HEK293 (cell line): ENCODE data around the gene KDM4D.
A peak's percentile ranks its signal among the peaks of the same experiment; 100 is the strongest.
"Not testable (repeated sequence)": the region's sequence is repeated elsewhere in the genome, so short reads cannot be mapped to it uniquely, and the experiment has no call there.

Source experiments
- CTCF ChIA-PET: fragments of 350-600 bp; formaldehyde crosslinking; extraction: SDS; loops from one replicate; lab custom pipeline; 2021; ENCODE audit warnings: antibody characterized with exemption; lab: Yijun Ruan, JAX
- POLR2A ChIA-PET: fragments of 300-600 bp; formaldehyde crosslinking; extraction: SDS; loops from one replicate; lab custom pipeline; 2020; ENCODE audit warnings: antibody characterized with exemption, inconsistent platforms; lab: Yijun Ruan, JAX
- H3K27ac ChIP-seq: fragments of 200-500 bp; sonication (Bioruptor generic); 2 replicates; pipeline ENCODE4 v1.5.1; 2014; ENCODE audit warnings: low read depth, low read length, control low read depth, inconsistent platforms; ENCODE audit errors: extremely low read depth
- H3K36me3 ChIP-seq, 2 experiments: fragments of 200-500 bp in 1 of 2; sonication (Bioruptor generic) in 1 of 2; 1 replicate in 1 of 2; 2 replicates in 1 of 2; pipeline ENCODE4 v1.5.1; 2014 to 2017; ENCODE audit warnings: inconsistent platforms in 2 of 2, low read length in 2 of 2; ENCODE audit not compliant: control insufficient read depth in 2 of 2, insufficient read depth in 1 of 2
- H3K4me1 ChIP-seq: fragments of 200-500 bp; sonication (Bioruptor generic); 2 replicates; pipeline ENCODE4 v1.5.1; 2014; ENCODE audit warnings: mild to moderate bottlenecking, low read length, inconsistent platforms; ENCODE audit not compliant: control insufficient read depth, insufficient read depth
- H3K4me3 ChIP-seq: 2 replicates; pipeline ENCODE4 v1.5.1; 2011; ENCODE audit warnings: low read depth, mild to moderate bottlenecking, control low read depth, low read length, moderate library complexity
- H3K9me3 ChIP-seq: fragments of 200-500 bp; sonication (Bioruptor generic); 2 replicates; pipeline ENCODE4 v1.5.1; 2014; ENCODE audit warnings: low read depth, low read length, inconsistent platforms; ENCODE audit not compliant: control insufficient read depth, insufficient read depth
- EGR2 ChIP-seq: fragments of 450-650 bp; formaldehyde crosslinking; IDR thresholded peaks from 2 replicates; pipeline ENCODE4 v1.5.1; 2016; ENCODE audit warnings: low read depth, missing biosample characterization, missing genetic modification characterization
- GFI1B ChIP-seq: fragments of 450-650 bp; formaldehyde crosslinking; IDR thresholded peaks from 2 replicates; pipeline ENCODE4 v1.5.1; 2016; ENCODE audit warnings: missing biosample characterization, missing genetic modification characterization
- GLIS2 ChIP-seq: fragments of 450-650 bp; formaldehyde crosslinking; IDR thresholded peaks from 2 replicates; pipeline ENCODE4 v1.5.1; 2016; ENCODE audit warnings: missing biosample characterization, missing genetic modification characterization
- HOXC10 ChIP-seq: sonication (generic); formaldehyde crosslinking; IDR thresholded peaks from 2 replicates; pipeline ENCODE4 v1.8.1; 2023; ENCODE audit warnings: mild to moderate bottlenecking, missing genetic modification reagents
- MYNN ChIP-seq: fragments of 450-650 bp; formaldehyde crosslinking; IDR thresholded peaks from 2 replicates; pipeline ENCODE4 v1.5.1; 2016; ENCODE audit warnings: missing biosample characterization, missing genetic modification characterization, borderline replicate concordance
- PATZ1 ChIP-seq: fragments of 450-650 bp; formaldehyde crosslinking; IDR thresholded peaks from 2 replicates; pipeline ENCODE4 v1.5.1; 2016; ENCODE audit warnings: missing biosample characterization, missing genetic modification characterization
- RBAK ChIP-seq: fragments of 450-650 bp; formaldehyde crosslinking; IDR thresholded peaks from 2 replicates; pipeline ENCODE4 v1.5.1; 2016; ENCODE audit warnings: missing biosample characterization, missing genetic modification characterization
- SP2 ChIP-seq: fragments of 450-650 bp; formaldehyde crosslinking; IDR thresholded peaks from 2 replicates; pipeline ENCODE4 v1.5.1; 2016; ENCODE audit warnings: missing biosample characterization, missing genetic modification characterization
- ZBTB17 ChIP-seq: fragments of 450-650 bp; formaldehyde crosslinking; IDR thresholded peaks from 2 replicates; pipeline ENCODE4 v1.5.1; 2016; ENCODE audit warnings: missing biosample characterization, missing genetic modification characterization
- ZFHX2 ChIP-seq: fragments of 450-650 bp; formaldehyde crosslinking; conservative IDR thresholded peaks from 2 replicates; pipeline ENCODE4 v1.5.1; 2016; ENCODE audit warnings: missing biosample characterization, missing genetic modification characterization
- ZNF202 ChIP-seq: fragments of 450-650 bp; formaldehyde crosslinking; IDR thresholded peaks from 2 replicates; pipeline ENCODE4 v1.5.1; 2016; ENCODE audit warnings: missing biosample characterization, missing genetic modification characterization, borderline replicate concordance
- ZNF292 ChIP-seq: fragments of 450-650 bp; formaldehyde crosslinking; IDR thresholded peaks from 2 replicates; pipeline ENCODE4 v1.5.1; 2016; ENCODE audit warnings: low read depth, missing biosample characterization, missing genetic modification characterization, borderline replicate concordance
- ZNF416 ChIP-seq: fragments of 450-650 bp; formaldehyde crosslinking; IDR thresholded peaks from 2 replicates; pipeline ENCODE4 v1.5.1; 2016; ENCODE audit warnings: missing biosample characterization, missing genetic modification characterization
- ZNF549 ChIP-seq: fragments of 450-650 bp; IDR thresholded peaks from 2 replicates; pipeline ENCODE4 v1.5.1; 2018; ENCODE audit warnings: missing biosample characterization, missing genetic modification characterization, mild to moderate bottlenecking, inconsistent platforms, moderate library complexity
- ZNF610 ChIP-seq: fragments of 450-650 bp; formaldehyde crosslinking; IDR thresholded peaks from 2 replicates; pipeline ENCODE4 v1.5.1; 2016; ENCODE audit warnings: missing biosample characterization, missing genetic modification characterization, borderline replicate concordance
- ZNF623 ChIP-seq: fragments of 450-650 bp; formaldehyde crosslinking; IDR thresholded peaks from 2 replicates; pipeline ENCODE4 v1.5.1; 2016; ENCODE audit warnings: missing biosample characterization, missing genetic modification characterization
- ZNF747 ChIP-seq: fragments of 450-650 bp; formaldehyde crosslinking; IDR thresholded peaks from 2 replicates; pipeline ENCODE4 v1.5.1; 2016; ENCODE audit warnings: missing biosample characterization, missing genetic modification characterization
- ZNF76 ChIP-seq: fragments of 450-650 bp; formaldehyde crosslinking; IDR thresholded peaks from 2 replicates; pipeline ENCODE4; 2016; ENCODE audit warnings: low read depth, missing biosample characterization, missing genetic modification characterization, borderline replicate concordance
- ZNF776 ChIP-seq: fragments of 450-650 bp; formaldehyde crosslinking; IDR thresholded peaks from 2 replicates; pipeline ENCODE4 v1.5.0; 2017; ENCODE audit warnings: missing biosample characterization, missing genetic modification characterization, borderline replicate concordance
- ZNF830 ChIP-seq: fragments of 450-650 bp; IDR thresholded peaks from 2 replicates; pipeline ENCODE4 v1.5.0; 2018; ENCODE audit warnings: missing biosample characterization, missing genetic modification characterization, low read depth, mild to moderate bottlenecking, moderate library complexity
- TF ChIP-seq, protein P1 (sequence below): fragments of 450-650 bp; formaldehyde crosslinking; IDR thresholded peaks from 2 replicates; pipeline ENCODE4 v1.5.1; 2016; ENCODE audit warnings: missing biosample characterization, missing genetic modification characterization
- TF ChIP-seq, protein P2 (sequence below): fragments of 450-650 bp; formaldehyde crosslinking; IDR thresholded peaks from 2 replicates; pipeline ENCODE4 v1.5.1; 2017; ENCODE audit warnings: missing biosample characterization, mild to moderate bottlenecking, missing genetic modification characterization, moderate library complexity

Gene KDM4D

GRCh38 chr11:95014184-95014821, 40.8 kb downstream of the KDM4D start:
- TF ChIP-seq ZNF416 (tag by site-specific recombination) (no peak), HOXC10 (no peak), ZNF623 (tag by site-specific recombination) (no peak), ZNF202 (tag by site-specific recombination) (no peak), ZNF549 (tag by site-specific recombination) (no peak), GLIS2 (tag by site-specific recombination) (no peak), RBAK (tag by site-specific recombination) (no peak), ZNF610 (no peak)
- TF ChIP-seq, all 188 proteins: peak for 0
- no peak overlapping the region for H3K4me3 ChIP-seq
- no peak overlapping the region for H3K27ac ChIP-seq
- no peaks in the 10 kb centered on the region for H3K9me3 ChIP-seq
- ChIA-PET CTCF (interaction anchor here (1.2 kb wide), 1 partner anchor 138 kb away, joined by 5 read pairs; no protein-coding TSS in a partner anchor), POLR2A (no interaction called here)
- no peaks in the 10 kb centered on the region for H3K36me3 ChIP-seq
- H3K4me1 ChIP-seq: no peaks in the 10 kb centered on the region

GRCh38 chr11:95016139-95016538, 42.6 kb downstream of the KDM4D start:
- Histone ChIP-seq H3K36me3 (no peaks in the 10 kb centered on the region), H3K4me3 (no peak overlapping the region), H3K4me1 (no peaks in the 10 kb centered on the region), H3K9me3 (no peaks in the 10 kb centered on the region), H3K27ac (no peak overlapping the region)
- CTCF ChIA-PET: interaction anchor here (0.6 kb wide), 1 partner anchor 822 kb away, joined by 3 read pairs; no protein-coding TSS in a partner anchor
- POLR2A ChIA-PET: no interaction called here
- TF ChIP-seq ZBTB17 (peak; percentile 30; the same call in 1 of the 2 replicates), MYNN (no peak), PATZ1 (tag by site-specific recombination) (0 out of 2 replicates have a peak, but pooled peaks have one; percentile 14)

GRCh38 chr11:95021468-95021867, 48.0 kb downstream of the KDM4D start:
- H3K4me1 ChIP-seq, CTCF ChIA-PET, H3K27ac ChIP-seq, H3K4me3 ChIP-seq, H3K9me3 ChIP-seq, POLR2A ChIA-PET: not testable (repeated sequence)
- peak; percentile 76 for TF ChIP-seq EGR2 (tag by site-specific recombination)
- peak; percentile 67 for TF ChIP-seq ZFHX2 (tag by site-specific recombination)
- TF ChIP-seq, all 188 proteins: peak for 2; not testable (repeated sequence) for 186
- H3K36me3 ChIP-seq: not testable (repeated sequence)

GRCh38 chr11:95024958-95025357, 51.4 kb downstream of the KDM4D start, which contains the start of gene KDM4E:
Gene KDM4E, plus strand, starts transcription at chr11:95025258. Its CDS starts 300 bp downstream, at chr11:95025558.
- ChIA-PET POLR2A (no interaction called here), CTCF (no interaction called here)
- no peak for TF ChIP-seq SP2
- no peak for TF ChIP-seq ZNF76 (tag by site-specific recombination)
- TF ChIP-seq ZNF776: no peak
- no peak for TF ChIP-seq ZNF830 (tag by site-specific recombination)
- TF ChIP-seq ZBTB17: no peak
- TF ChIP-seq, protein P1, sequence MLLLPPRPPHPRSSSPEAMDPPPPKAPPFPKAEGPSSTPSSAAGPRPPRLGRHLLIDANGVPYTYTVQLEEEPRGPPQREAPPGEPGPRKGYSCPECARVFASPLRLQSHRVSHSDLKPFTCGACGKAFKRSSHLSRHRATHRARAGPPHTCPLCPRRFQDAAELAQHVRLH: no peak
- TF ChIP-seq GFI1B: no peak
- TF ChIP-seq, protein P2, sequence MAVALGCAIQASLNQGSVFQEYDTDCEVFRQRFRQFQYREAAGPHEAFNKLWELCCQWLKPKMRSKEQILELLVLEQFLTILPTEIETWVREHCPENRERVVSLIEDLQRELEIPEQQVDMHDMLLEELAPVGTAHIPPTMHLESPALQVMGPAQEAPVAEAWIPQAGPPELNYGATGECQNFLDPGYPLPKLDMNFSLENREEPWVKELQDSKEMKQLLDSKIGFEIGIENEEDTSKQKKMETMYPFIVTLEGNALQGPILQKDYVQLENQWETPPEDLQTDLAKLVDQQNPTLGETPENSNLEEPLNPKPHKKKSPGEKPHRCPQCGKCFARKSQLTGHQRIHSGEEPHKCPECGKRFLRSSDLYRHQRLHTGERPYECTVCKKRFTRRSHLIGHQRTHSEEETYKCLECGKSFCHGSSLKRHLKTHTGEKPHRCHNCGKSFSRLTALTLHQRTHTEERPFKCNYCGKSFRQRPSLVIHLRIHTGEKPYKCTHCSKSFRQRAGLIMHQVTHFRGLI (tag by site-specific recombination): no peak
- no peak for TF ChIP-seq ZNF292 (tag by site-specific recombination)
- no peak for TF ChIP-seq ZNF747
- Histone ChIP-seq H3K36me3 (no peaks in the 10 kb centered on the region), H3K27ac (no peak within 1 kb of the TSS), H3K9me3 (no peaks in the 10 kb centered on the region), H3K4me3 (no peak within 1 kb of the TSS), H3K4me1 (no peaks in the 10 kb centered on the region)

DNA sequence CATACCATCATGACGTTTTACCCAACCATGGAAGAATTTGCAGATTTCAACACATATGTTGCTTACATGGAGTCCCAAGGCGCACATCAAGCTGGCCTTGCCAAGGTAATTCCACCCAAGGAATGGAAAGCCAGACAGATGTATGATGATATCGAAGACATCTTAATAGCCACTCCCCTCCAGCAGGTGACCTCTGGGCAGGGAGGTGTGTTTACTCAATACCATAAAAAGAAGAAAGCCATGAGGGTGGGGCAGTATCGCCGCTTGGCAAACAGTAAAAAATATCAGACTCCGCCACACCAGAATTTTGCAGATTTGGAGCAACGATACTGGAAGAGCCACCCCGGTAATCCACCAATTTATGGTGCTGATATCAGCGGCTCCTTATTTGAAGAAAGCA, 52.1 kb downstream of the KDM4D start:
- H3K4me1 ChIP-seq, H3K9me3 ChIP-seq, H3K4me3 ChIP-seq, POLR2A ChIA-PET, CTCF ChIA-PET, H3K36me3 ChIP-seq, H3K27ac ChIP-seq: not testable (repeated sequence)
